Erythroblast (primary cell): ENCODE data around the gene ARHGAP28.

Source experiments
- GATA1 ChIP-seq: IDR thresholded peaks from 2 replicates; pipeline ENCODE4 v1.6.1; 2011; ENCODE audit warnings: low read depth, mild to moderate bottlenecking, control low read depth, low read length, moderate library complexity
- POLR2A ChIP-seq: IDR thresholded peaks from 2 replicates; pipeline ENCODE4 v1.6.1; 2011; ENCODE audit warnings: mild to moderate bottlenecking, low read length

- TF ChIP-seq POLR2A: no peak
- TF ChIP-seq GATA1: no peak
Observed at GRCh38 chr18:6785411-6785810, 55.9 kb downstream of the ARHGAP28 start.
